GM19240 (cell line): Measurements from ENCODE around the gene HSD11B1L.
"Not testable (repeated sequence)": the region's sequence is repeated elsewhere in the genome, so short reads cannot be mapped to it uniquely, and the experiment has no call there.

Experiments
- DNase-seq: peaks from one replicate; pipeline ENCODE4 v3.0.0; 2011; ENCODE audit warnings: low spot score; ENCODE audit not compliant: insufficient read length

The HSD11B1L gene

GRCh38 chr19:5686647-5687359, 6.0 kb downstream of the HSD11B1L start:
- DNase-seq = peak; percentile 90

GRCh38 chr19:5687360-5688198, 6.8 kb downstream of the HSD11B1L start:
- no peak for DNase-seq

GRCh38 chr19:5688262-5688881, 7.5 kb downstream of the HSD11B1L start:
- DNase-seq = not testable (repeated sequence)

GRCh38 chr19:5690125-5690954, 9.5 kb downstream of the HSD11B1L start, which contains the start of gene RPL36:
TSS of gene RPL36 (plus strand) at chr19:5690295. CDS start at chr19:5690508, 213 bp downstream.
- peak; percentile 99 for DNase-seq

- DNase-seq = no peak
Observed at GRCh38 chr19:5690955-5691821, 10.4 kb downstream of the HSD11B1L start.

- no peak for DNase-seq
Observed at GRCh38 chr19:5691822-5692722, 11.2 kb downstream of the HSD11B1L start.

- DNase-seq = no peak
Observed at GRCh38 chr19:5692723-5693194, 11.9 kb downstream of the HSD11B1L start.

GRCh38 chr19:5693195-5694166, 12.7 kb downstream of the HSD11B1L start:
- no peak for DNase-seq

GRCh38 chr19:5694167-5694955, 13.5 kb downstream of the HSD11B1L start:
- no peak for DNase-seq

GRCh38 chr19:5694956-5695648, 14.3 kb downstream of the HSD11B1L start:
- DNase-seq = no peak

- no peak for DNase-seq
Observed at GRCh38 chr19:5695649-5696195, 14.9 kb downstream of the HSD11B1L start.

- no peak for DNase-seq
Observed at GRCh38 chr19:5696196-5697021, 15.6 kb downstream of the HSD11B1L start.

GRCh38 chr19:5697022-5697889, 16.4 kb downstream of the HSD11B1L start:
- no peak for DNase-seq

- no peak for DNase-seq
Observed at GRCh38 chr19:5697890-5698634, 17.2 kb downstream of the HSD11B1L start.
